Glomerular visceral epithelial cell (primary cell): ENCODE data around the gene RHBDL1.

Experiments used
- DNase-seq: peaks from one replicate; pipeline ENCODE4 v3.0.0-alpha.2; 2016; ENCODE audit errors: extremely low spot score

Gene RHBDL1

DNA sequence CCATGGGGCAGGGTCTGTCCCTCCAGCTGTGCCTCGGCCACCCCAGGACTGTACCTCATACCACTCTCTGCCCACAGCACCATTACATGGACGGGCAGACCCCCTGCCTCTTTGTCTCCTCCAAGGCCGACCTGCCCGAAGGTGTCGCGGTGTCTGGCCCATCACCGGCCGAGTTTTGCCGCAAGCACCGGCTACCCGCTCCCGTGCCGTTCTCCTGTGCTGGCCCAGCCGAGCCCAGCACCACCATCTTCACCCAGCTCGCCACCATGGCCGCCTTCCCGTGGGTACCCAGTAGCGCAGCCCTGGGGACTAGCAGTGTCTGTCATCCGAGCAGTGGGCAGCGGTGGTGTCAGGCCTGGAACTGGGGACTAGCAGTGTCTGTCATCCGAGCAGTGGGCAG lies 2.6 kb upstream of the RHBDL1 start:
- DNase-seq = no peak

DNA sequence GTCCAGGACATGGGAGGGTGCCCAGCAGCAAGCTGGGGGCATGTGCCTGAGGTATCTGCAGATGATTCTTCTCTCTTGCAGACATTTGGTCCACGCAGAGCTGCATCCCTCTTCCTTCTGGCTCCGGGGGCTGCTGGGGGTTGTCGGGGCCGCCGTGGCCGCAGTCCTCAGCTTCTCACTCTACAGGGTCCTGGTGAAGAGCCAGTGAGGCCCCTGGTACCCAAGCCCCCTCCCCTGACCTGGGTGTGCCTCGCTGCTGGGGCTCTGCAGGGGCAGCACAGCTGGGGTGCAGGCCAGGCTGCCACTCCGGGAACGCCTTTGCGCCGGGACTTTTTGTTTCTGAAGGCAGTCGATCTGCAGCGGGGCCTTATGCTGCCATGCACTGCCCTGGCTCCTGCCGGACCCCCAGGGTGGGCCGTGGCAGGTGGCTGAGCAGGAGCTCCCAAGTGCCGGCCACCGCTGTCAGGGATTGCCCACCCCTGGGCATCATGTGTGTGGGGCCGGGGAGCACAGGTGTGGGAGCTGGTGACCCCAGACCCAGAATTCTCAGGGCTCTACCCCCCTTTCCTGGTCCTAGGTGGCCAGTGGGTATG lies 2.0 kb upstream of the RHBDL1 start:
- no peak for DNase-seq

GRCh38 chr16:674214-674881 lies 1.1 kb upstream of the RHBDL1 start:
- DNase-seq = no peak

DNA sequence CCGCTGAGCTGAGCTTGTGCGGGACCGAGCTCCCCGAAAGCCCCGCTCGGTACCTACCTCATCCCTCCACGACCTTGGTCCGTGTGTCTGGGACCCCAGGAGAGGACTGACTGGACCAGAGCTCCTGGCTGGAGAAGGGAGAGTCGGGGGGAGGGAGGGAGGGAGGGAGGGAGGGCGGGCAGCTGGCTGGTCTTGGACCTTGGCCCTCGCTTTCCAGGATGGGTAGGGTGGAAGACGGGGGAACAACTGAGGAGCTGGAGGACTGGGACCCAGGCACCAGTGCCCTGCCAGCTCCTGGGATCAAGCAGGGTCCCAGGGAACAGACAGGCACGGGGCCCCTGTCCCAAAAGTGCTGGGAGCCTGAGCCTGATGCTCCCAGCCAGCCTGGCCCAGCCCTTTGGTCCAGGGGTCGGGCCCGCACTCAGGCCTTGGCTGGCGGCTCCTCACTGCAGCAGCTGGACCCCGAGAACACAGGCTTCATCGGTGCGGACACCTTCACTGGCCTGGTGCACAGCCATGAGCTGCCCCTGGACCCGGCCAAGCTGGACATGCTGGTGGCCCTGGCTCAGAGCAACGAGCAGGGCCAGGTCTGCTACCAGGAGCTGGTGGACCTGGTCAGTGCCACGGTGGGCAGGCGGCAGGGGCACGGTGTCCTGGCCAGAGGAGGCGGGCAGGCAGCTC lies 553 bp downstream of the RHBDL1 start:
- no peak for DNase-seq

DNA sequence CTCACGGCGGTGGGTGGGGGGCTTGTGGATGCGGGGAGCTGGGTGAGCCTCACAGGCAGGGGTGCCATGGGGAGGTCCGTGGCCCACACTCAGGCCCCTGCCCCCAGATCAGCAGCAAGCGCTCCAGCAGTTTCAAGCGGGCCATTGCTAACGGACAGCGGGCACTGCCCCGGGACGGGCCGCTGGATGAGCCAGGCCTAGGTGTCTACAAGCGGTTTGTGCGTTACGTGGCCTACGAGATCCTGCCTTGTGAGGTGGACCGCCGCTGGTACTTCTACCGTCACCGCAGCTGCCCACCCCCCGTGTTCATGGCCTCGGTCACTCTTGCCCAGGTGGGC lies 1.1 kb downstream of the RHBDL1 start:
- DNase-seq = no peak

DNA sequence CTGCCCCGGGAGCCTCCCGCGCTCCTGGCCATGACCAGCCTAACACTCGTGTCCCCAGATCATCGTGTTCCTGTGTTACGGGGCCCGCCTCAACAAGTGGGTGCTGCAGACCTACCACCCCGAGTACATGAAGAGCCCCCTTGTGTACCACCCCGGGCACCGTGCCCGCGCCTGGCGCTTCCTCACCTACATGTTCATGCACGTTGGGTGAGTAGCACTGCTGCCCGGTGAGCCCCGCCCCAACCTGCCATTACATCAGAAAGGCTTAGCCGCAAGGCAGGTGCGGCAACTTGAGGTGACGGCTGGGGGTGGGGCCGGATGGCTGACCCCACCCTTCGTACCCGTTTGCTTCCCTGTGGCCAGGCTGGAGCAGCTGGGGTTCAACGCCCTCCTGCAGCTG lies 1.4 kb downstream of the RHBDL1 start:
- DNase-seq = no peak

DNA sequence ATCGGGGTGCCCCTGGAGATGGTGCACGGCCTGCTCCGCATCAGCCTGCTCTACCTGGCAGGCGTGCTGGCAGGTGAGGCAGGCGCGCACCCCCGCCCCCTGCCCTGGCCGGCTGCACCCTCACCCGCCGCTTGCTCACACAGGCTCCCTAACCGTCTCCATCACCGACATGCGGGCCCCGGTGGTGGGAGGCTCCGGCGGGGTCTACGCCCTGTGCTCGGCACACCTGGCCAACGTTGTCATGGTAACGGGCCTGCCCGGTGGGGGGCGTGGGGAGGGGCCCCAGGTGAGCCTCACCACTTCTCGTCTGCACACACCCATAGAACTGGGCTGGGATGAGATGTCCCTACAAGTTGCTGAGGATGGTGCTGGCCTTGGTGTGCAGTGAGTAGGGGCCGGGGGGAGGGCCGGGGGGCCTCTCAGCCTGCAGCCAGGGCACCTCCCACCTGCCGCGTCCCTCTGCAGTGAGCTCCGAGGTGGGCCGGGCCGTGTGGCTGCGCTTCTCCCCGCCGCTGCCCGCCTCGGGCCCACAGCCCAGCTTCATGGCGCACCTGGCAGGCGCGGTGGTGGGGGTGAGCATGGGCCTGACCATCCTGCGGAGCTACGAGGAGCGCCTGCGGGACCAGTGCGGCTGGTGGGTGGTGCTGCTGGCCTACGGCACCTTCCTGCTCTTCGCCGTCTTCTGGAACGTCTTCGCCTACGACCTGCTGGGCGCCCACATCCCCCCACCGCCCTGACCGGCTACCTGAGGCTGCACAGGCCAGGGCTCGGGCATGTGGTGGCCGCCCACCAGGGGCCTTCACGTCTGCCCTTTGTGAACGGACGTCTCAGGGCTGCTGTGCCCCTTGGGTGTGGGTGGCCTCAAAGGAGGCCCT lies 2.1 kb downstream of the RHBDL1 start:
- DNase-seq = no peak

GRCh38 chr16:678209-678857 lies 2.9 kb downstream of the RHBDL1 start:
- no peak for DNase-seq

- DNase-seq = peak; percentile 67
These were observed 3.7 kb downstream of the RHBDL1 start for GRCh38 chr16:678858-679813.

DNA sequence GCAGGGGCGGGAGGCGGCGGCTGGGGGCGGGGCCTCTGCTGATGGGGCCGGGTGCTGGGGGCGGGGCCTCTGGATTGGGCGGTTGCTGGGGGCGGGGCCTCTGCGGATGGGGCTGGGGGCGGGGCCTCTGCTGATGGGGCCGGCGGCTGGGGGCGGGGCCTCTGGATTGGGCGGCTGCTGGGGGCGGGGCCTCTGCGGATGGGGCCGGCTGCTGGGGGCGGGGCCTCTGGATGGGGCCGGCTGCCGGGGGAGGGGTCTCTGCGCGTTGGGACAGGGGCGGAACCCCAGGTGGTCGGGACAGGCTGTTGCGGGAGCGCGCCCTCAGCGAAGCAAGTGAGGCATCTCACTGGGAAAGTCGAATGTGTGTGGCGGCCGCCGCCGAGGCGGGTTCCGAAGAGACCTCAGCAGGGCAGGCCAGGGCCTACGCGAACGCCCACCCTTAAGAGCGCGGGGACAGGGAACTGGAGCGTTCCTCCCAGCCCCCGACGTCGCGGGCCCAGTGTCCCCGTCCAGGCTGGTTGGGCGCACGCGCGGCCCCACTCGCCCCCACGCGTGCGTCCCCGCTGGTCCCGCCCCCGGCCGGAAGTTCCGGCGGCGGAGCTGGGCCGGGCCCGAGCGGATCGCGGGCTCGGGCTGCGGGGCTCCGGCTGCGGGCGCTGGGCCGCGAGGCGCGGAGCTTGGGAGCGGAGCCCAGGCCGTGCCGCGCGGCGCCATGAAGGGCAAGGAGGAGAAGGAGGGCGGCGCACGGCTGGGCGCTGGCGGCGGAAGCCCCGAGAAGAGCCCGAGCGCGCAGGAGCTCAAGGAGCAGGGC lies 4.5 kb downstream of the RHBDL1 start, which contains the start of gene STUB1:
Gene STUB1, plus strand, starts transcription at position 597 of the 811 bp plus-strand sequence. Its CDS starts 116 bp downstream, at position 713.
- peak; percentile 87 for DNase-seq

DNA sequence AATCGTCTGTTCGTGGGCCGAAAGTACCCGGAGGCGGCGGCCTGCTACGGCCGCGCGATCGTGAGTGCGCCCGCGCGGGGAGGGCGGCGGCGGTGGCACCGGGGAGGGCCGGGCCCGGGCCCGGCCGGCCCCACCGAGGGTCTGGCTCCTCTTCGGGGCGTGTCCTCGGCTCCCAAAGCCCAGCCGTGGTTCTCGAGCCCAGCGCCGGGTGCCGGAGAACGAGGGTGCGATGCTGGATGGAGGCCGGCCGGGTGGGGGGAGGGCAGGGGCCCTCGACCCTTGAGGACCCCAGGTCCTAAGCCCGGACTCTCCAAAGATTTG lies 5.1 kb downstream of the RHBDL1 start:
- no peak for DNase-seq

- DNase-seq = no peak
These were observed 5.7 kb downstream of the RHBDL1 start for GRCh38 chr16:680967-681745.

DNA sequence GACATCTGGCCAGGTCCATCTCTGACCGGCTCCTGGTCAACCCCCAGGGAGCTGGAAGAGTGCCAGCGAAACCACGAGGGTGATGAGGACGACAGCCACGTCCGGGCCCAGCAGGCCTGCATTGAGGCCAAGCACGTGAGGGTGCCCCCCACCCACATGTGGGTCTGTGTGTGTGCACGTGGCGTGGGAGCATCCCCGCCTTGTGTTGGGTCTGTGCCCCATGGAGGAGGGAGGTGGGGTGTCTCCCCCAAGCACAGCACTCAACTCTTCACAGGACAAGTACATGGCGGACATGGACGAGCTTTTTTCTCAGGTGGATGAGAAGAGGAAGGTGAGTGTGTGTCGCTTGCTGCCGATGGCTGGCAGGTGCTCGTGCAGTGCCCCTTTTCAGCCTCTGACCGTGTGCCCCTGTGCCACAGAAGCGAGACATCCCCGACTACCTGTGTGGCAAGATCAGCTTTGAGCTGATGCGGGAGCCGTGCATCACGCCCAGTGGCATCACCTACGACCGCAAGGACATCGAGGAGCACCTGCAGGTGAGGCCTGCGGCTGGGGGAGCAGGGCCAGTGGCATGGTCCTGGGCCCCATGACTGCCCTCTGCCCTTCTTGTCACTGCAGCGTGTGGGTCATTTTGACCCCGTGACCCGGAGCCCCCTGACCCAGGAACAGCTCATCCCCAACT lies 6.4 kb downstream of the RHBDL1 start:
- peak; percentile 66 for DNase-seq

DNA sequence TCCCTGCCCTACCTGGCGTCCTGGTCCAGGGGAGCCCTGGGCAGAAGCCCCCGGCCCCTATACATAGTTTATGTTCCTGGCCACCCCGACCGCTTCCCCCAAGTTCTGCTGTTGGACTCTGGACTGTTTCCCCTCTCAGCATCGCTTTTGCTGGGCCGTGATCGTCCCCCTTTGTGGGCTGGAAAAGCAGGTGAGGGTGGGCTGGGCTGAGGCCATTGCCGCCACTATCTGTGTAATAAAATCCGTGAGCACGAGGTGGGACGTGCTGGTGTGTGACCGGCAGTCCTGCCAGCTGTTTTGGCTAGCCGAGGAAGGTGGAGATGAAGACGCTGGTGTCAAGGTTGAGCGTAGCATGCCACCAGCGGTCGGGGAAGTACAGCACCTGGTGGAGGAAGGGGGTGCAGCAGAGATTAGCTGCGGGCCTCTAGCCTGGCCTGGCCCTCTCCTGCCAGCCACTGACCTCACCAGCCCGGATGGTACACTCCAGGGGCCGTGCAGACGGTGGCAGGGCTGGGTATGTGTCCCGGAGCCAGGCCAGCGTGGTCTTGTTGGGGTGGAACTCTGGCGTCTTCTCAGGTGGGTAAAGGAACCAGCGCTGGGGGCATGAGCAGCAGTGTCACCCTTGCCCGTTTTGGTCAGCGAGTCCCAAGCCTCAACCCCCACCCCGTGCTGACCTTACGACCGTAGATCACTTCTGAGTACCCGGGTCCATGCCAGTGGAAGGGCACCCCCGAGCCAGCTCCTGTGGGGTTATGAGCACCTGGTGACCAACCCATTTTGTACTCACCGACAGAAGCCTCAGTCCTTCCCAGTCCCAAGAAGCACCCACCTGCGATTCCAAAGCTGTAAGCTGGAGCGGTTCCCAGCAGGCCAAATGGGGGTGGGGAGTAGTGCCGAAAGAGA lies 7.3 kb downstream of the RHBDL1 start:
- no peak for DNase-seq

DNA sequence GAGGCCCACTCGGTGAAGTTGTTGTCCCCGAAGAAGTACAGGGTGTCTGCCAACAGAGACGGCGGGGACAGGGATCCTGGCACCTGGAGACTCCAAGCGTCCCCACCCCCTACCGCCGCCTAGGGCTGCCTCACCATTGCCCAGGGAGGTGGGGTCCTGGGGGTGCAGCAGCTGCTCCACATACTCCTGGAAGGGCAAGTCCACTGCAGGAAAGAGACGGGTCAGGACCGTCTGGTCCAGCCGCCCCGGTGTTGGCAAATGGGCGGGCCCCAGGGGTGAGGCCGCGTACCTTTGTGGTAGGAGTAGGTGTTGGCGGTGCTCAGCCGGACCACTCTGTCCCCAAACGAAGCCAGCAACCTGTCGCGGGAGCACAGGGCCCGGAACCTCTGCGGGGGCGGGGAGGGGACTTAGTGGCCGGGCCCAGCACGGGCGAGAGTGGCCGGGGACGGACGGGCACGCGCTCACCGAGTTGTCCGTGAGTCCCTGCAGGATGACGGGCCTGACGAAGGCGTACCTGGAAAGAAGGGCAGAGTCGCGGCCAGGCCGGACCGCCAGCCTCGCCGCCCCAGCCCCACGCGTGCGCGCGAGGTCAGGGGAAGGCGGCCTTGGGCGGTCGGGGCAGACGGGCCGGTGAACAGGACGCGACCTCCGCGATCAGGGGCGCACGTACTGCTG lies 8.1 kb downstream of the RHBDL1 start:
- no peak for DNase-seq

DNA sequence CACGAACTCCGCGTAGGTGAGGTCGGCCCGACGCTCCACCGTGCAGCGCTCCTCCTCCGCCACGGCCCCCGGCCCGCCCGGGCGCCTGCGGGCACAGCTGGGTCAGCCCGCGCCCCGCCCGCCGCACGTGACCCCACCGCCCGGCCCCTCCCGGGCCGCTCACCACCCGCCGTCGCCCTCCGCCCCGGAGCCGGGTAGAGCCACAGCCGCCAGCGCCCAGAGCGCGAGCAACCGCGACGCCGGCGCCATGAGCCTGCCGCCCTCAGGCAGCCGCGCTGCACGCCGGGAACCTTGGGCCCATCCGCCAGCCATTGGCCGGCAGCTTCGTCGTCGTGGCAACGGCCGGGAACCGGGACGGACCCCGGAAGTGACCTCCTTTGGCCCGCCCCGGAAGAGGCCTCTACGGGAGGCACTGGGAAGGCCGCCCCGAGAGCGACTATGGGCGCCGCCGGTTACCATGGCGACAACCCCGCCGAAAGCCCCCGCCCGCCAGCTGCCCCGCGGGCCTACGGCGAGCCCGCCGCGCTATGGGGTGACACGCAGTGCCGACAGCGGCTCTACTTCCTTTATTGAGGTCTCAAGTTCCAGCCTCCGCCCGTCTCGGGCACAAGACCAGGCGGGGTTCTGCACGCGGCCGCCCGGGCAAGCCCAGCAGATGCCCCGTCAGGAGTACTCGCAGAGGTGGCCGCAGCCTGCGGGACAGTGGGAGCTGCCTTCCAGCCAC lies 8.8 kb downstream of the RHBDL1 start, which contains the start of gene JMJD8:
Gene JMJD8, minus strand, starts transcription at position 264 of the 724 bp plus-strand sequence. Its CDS starts 15 bp downstream, at position 249.
- DNase-seq = peak; percentile 93
